Measurements from ENCODE around the gene FCRLB. TPM values are rescaled to one million over a fixed set of nuclear protein-coding genes. Genes with fewer than 3 reads are reported as not detected.

FCRLB gene
- total and polyA plus RNA-seq, 9 donors = 0.24 to 4.6 (median 1.0) TPM

DNA sequence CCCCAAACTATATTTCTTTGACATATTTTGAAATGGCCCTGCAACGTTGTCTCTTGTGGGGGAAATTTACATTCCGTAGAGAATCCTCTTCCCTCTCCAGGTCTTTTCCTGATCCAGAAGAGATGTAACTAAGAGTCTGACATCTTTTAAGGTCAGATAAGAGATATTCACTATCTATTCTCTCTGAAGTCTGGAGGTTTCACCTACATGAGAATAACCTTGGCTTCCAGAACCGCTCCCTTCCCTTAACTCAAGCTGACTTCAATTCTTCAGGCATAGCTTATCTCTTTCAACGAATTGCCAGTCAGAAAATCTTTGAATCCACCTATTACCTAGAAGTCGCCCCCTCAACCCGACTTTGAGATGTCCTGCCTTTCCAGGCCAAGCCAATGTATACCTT lies 9.9 kb downstream of the FCRLB start:
- intact Hi-C loops (cut with DNase I) = no loop called here
- no peak for DNase-seq
- TF ChIP-seq, protein P1, sequence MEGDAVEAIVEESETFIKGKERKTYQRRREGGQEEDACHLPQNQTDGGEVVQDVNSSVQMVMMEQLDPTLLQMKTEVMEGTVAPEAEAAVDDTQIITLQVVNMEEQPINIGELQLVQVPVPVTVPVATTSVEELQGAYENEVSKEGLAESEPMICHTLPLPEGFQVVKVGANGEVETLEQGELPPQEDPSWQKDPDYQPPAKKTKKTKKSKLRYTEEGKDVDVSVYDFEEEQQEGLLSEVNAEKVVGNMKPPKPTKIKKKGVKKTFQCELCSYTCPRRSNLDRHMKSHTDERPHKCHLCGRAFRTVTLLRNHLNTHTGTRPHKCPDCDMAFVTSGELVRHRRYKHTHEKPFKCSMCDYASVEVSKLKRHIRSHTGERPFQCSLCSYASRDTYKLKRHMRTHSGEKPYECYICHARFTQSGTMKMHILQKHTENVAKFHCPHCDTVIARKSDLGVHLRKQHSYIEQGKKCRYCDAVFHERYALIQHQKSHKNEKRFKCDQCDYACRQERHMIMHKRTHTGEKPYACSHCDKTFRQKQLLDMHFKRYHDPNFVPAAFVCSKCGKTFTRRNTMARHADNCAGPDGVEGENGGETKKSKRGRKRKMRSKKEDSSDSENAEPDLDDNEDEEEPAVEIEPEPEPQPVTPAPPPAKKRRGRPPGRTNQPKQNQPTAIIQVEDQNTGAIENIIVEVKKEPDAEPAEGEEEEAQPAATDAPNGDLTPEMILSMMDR (IDR thresholded peaks at IDR 0.05) = no peak
- TF ChIP-seq EP300 (IDR thresholded peaks at IDR 0.05) (no peak), POLR2A (IDR thresholded peaks at IDR 0.05) (no peak)
- 70 to 71% (median 71%) methylated on average over 6 of the region's 6 CpGs for WGBS, 3 donors
- H3K9me3 ChIP-seq = no peaks in the 10 kb centered on the region
- H3K27me3 ChIP-seq = no peaks in the 10 kb centered on the region
- no peaks in the 10 kb centered on the region for H3K36me3 ChIP-seq
- H3K4me3 ChIP-seq = no peak overlapping the region
- H3K4me1 ChIP-seq (ENCODE audit: insufficient read depth) = no peaks in the 10 kb centered on the region
- H3K27ac ChIP-seq = no peak overlapping the region

DNA sequence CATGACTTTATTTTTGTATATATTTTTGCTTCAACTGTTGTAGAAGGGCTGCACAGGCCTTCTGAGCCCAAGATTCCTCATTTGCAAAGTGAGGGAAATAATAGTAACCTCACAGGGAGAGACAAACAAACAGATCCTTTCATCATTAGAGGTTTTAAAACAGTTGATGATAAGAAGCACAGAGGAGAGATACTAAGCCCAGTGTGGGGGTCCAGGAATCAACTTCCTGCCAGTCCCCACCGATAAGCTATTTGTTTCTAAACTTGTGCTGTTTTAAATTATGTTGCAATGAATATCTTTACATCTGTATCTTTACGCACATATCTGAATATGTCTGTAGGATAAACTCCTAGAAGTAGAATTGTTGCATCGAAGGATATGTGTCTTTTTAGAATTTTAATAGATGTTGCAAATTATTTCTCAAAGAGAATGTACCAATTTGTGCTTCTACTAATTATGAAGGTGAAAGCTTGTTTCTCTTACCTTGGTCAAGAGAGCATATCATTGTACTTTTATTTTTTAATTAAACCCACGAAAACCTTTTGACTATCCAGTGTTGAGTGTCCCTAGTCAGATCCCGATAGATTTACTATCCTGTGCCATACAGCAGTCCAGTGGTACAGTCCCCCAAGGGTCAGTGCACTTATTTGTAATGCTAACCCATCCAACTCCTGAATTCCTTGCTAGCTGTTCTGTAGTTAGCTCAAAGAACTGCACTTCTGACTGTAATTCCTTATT lies 10.8 kb downstream of the FCRLB start:
- no peak overlapping the region for H3K4me3 ChIP-seq
- TF ChIP-seq, protein P1 (IDR thresholded peaks at IDR 0.05) = no peak
- no peak for TF ChIP-seq EP300 (IDR thresholded peaks at IDR 0.05)
- no peak for TF ChIP-seq POLR2A (IDR thresholded peaks at IDR 0.05)
- DNase-seq = no peak
- no peaks in the 10 kb centered on the region for H3K9me3 ChIP-seq
- intact Hi-C loops (cut with DNase I) = no loop called here
- H3K4me1 ChIP-seq (ENCODE audit: insufficient read depth) = no peaks in the 10 kb centered on the region
- H3K36me3 ChIP-seq = no peaks in the 10 kb centered on the region
- H3K27me3 ChIP-seq = no peaks in the 10 kb centered on the region
- 66 to 72% (median 70%) methylated on average over 5 of the region's 5 CpGs for WGBS, 3 donors
- H3K27ac ChIP-seq = no peak overlapping the region

DNA sequence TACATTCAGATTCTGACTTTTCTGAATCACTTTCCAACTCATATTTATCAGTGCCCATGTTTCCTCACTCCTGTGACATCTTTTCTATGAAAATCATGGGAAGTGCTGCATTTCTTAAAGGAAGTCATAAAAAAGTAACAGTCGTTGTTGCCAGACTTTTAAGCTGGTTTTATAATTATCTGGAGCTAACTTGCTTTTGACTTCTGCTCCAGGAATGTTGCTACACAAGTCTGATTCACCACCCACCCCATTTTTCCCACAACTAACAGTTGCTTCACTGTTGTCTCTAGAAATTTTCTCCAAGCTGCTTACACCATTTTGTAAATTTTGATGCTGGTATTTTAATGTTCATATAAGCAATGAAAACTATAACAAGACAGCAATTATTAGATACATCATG lies 12.2 kb downstream of the FCRLB start:
- Histone ChIP-seq H3K27me3 (no peaks in the 10 kb centered on the region), H3K27ac (no peak overlapping the region), H3K4me1 (ENCODE audit: insufficient read depth) (no peaks in the 10 kb centered on the region), H3K36me3 (no peaks in the 10 kb centered on the region), H3K9me3 (no peaks in the 10 kb centered on the region), H3K4me3 (no peak overlapping the region)
- 2 to 5% (median 3%) methylated on average over 1 of the region's 1 CpG for WGBS, 3 donors
- DNase-seq = no peak
- TF ChIP-seq EP300 (IDR thresholded peaks at IDR 0.05) (no peak), POLR2A (IDR thresholded peaks at IDR 0.05) (no peak)
- TF ChIP-seq, protein P1 (IDR thresholded peaks at IDR 0.05) = no peak
- intact Hi-C loops (cut with DNase I) = no loop called here

DNA sequence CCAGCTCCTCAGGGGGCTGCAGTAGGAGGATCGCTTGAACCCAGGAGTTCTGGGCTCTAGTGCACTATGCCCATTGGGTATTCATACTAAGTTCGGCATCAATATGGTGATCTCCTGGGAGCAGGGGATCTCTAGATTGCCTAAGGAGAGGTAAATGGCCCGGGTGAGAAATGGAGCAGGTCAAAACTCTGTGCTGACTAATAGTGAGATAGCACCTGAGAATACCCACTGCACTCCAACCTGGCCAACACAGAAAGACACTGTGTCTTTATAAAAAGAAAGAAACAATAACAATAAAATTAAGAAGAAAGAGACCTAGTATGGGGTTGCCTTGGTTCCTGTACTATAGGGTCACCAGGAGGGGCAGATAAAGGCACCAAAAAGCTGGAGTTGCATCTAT lies 14.5 kb downstream of the FCRLB start:
- DNase-seq = no peak
- Histone ChIP-seq H3K9me3 (no peaks in the 10 kb centered on the region), H3K27ac (no peak overlapping the region), H3K4me1 (ENCODE audit: insufficient read depth) (no peaks in the 10 kb centered on the region), H3K27me3 (no peaks in the 10 kb centered on the region), H3K4me3 (no peak overlapping the region), H3K36me3 (no peaks in the 10 kb centered on the region)
- intact Hi-C loops (cut with DNase I) = no loop called here
- 80 to 94% (median 89%) methylated on average over 3 of the region's 3 CpGs for WGBS, 3 donors
- TF ChIP-seq EP300 (IDR thresholded peaks at IDR 0.05) (no peak), POLR2A (IDR thresholded peaks at IDR 0.05) (no peak)
- TF ChIP-seq, protein P1 (IDR thresholded peaks at IDR 0.05) = no peak
